Cardiac septum (tissue), 1 donor: Measurements from ENCODE around the gene CCDC194. TPM values are rescaled to one million over a fixed set of nuclear protein-coding genes. Genes with fewer than 3 reads are reported as not detected.
A peak's percentile ranks its signal among the peaks of the same experiment; 100 is the strongest.
"Not testable (repeated sequence)": the region's sequence is repeated elsewhere in the genome, so short reads cannot be mapped to it uniquely, and the experiment has no call there.

Experiments used
- DNase-seq: peaks from one replicate; pipeline ENCODE4 v3.0.0-alpha.2; 2020; ENCODE audit warnings: low spot score
- intact Hi-C: fragments of 100-400 bp; cut with DNase I; formaldehyde crosslinking; loops from one replicate; pipeline ENCODE4 v1.14.0; 2022
- total RNA-seq: library from RNA; stranded (reverse); fragmentation: NEBNext Ultra II Directional; extraction: Animal tissue kit (Norgen Biotek cat#: 25700); gene quantifications from one replicate; pipeline ENCODE4 v1.2.1, GENCODE V29; 2021
- donor health status: DM: no; HTN: no; CAD: no.

CCDC194 gene
- total RNA-seq, 1 donor from 2014 or later = 0.40 TPM

DNA sequence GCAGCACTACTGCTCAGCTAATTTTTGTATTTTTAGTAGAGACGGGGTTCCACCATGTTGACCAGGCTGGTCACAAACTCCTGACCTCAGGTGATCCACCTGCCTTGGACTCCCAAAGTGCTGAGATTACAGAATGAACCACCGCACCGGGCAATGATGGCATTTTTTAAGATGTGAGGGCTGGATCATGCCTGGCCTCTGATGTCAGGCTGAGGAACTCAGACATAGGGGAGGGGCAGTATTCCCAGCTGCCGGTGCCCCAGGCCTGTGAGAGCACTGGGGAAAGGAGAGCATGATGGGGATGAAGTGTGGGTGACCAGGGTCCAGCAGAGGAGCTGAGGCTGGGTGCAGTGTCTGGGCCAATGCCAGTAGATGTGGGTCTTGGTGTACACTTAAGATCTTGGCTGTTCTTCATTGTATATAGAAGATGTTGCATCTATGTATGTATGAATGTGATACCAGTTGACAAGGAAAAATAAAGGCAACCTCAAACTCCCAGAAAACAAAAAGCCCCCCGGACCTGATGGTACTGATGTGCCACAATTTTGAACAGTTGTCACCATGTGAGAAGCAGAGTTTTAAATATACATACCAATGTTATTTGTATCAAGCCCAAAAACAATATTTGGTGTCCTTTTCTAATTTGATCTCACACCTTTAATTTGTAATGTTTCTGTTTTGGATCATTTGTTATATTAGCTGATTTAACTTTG is 13.4 kb downstream of the CCDC194 start:
- no peak for DNase-seq
- intact Hi-C loops = no loop called here

DNA sequence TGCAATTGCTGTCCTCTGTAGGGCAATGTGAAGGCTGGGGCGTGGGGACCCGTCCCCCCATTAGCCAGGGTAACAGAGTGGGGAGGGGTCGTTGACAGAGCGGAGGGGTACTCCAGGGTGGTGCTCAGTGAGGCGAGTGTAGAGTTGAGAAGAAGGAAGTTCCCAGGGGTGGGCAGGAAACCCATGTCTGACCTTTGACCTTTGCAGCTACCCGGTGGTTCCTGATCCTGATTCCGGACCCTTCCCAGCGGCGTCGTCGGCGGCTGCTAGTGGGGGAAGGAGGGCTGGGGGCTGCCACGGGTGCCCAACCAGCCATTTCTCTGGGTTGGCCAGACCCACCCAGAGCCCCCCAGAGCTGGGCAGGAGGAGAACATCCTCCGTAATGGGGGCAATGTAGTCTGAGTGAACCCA is 14.8 kb downstream of the CCDC194 start:
- DNase-seq = no peak
- intact Hi-C loops = no loop called here

GRCh38 chr19:17378271-17378670 is 15.7 kb downstream of the CCDC194 start:
- intact Hi-C loops = no loop called here
- DNase-seq = no peak

DNA sequence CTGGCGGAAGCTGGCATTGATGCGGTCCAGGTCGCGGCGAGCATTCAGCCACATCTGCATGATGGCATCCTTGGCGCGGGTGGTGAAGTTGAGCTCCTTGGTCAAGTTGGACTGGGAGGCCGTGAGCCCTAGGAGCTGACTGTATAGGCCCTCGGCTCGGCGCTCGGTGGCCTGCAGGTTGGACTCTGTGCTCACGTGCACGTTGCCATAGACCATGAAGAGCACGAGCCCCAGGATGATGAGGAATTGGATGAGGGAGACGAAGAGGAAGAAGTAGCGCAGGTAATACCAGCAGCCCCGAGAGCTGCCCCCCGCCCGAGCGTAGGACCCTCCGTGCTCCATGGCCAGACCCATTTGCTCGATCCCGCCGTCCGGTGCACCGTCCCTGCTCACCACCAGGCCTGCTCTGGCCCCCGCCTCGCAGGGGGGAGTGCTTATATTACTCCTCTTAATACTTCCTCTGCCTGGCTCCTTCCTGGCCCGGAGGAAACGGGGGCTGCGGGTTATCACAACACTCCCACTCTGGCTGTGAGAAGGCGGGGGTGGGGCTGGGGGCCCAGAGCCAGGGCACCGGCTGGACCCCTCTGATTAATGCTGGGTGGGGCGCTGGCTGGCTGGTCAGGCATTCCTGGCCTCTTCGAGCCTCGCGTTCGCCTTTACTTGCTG is 16.9 kb downstream of the CCDC194 start, which contains the start of gene PLVAP:
Gene PLVAP, minus strand, starts transcription at position 408 of the 666 bp plus-strand sequence. Its CDS starts 54 bp downstream, at position 354.
- intact Hi-C loops = no loop called here
- DNase-seq = no peak

DNA sequence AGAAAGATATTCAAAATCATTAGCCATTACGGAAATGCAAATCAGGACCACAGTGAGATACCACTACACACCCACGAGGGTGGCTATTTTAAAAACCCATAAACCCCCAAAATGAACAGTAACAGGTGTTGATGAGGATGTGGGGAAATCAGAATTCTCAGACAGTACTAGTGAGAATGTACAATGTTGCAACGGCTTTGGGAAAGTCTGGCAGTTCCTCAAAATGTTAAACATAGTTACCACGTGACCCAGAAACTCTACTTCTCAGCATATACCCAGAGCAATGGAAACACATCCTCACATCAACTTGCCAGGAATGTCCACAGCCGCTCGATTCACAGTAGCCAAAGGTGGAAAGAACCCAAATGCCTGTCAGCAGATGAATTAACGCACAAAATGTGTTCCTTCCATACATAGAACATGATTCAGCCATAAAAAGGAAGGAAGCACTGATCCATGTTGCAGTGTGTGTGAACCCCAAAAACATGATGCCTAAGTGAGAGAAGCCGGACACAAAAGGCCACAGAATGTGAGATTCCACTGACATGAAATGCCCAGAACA is 23.9 kb downstream of the CCDC194 start:
- intact Hi-C loops = no loop called here
- DNase-seq = no peak

- intact Hi-C loops = no loop called here
- no peak for DNase-seq
Measured at GRCh38 chr19:17365361-17365760, 28.6 kb downstream of the CCDC194 start.

GRCh38 chr19:17363852-17364605 is 30.0 kb downstream of the CCDC194 start:
- DNase-seq, intact Hi-C loops: not testable (repeated sequence)

GRCh38 chr19:17359905-17360800 is 33.8 kb downstream of the CCDC194 start:
- no peak for DNase-seq
- intact Hi-C loops = no loop called here

GRCh38 chr19:17358395-17358794 is 35.6 kb downstream of the CCDC194 start:
- intact Hi-C loops = no loop called here
- DNase-seq = no peak

GRCh38 chr19:17357724-17358123 is 36.3 kb downstream of the CCDC194 start:
- intact Hi-C loops = no loop called here
- DNase-seq = no peak

DNA sequence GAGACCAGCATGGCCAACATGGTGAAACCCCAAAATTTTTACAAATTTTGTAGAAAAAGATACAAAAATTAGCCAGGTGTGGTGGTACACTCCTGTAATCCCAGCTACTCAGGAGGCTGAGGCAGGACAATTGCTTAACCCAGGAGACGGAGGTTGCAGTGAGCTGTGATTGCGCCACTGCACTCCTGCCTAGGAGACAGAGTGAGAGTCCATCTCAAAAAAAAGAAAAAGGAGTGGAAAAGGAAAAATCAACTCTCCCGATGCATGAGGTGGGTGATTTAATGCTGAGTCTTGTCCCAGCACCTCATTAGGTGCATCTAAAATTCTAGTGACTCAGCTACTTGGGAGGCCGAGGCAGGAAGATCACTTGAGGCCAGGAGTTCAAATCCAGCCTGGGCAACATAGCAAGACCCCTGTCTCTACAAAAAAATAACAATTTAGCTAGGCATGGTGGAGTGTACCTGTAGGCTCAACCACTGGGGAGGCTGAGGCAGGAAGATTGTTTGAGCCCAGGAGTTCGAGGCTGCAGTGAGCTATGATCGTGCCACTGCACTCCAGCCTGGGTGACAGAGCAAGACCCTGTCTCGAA is 36.8 kb downstream of the CCDC194 start:
- intact Hi-C loops = no loop called here
- DNase-seq = no peak

GRCh38 chr19:17353386-17353785 is 40.6 kb downstream of the CCDC194 start:
- intact Hi-C loops = no loop called here
- DNase-seq = no peak

DNA sequence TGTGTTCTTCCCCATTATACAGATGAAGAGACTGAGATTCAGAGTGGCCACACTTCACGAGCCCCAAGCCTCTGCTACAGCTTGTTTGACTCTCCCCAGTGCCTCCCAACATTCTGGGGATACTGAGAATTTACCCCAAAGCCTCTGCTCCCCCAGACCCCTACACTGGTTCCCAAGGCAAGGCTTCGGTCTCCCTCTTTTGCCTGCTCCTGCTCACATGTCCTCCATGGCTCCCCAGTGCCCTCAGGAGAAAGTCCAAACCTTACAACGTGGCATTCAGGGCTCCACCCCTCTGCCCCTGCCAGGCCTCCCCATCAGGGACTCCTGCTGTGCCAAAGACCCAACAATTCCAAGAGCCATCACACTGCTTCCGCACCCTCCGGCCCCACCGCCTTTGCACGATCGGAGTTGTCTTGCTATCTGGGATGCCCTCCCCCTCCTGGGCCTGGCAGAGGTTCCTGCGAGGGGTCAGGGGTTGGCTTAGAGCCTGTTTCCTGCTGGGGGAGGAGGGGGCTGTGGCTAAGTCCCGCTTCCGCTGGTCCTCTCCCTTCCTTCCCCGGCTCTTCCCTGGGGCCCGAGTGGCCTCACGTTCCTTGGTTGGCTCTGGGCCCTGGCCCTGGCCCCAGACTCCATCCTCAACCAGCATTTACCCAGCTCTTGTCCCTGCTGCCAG is 41.3 kb downstream of the CCDC194 start:
- intact Hi-C loops = no loop called here
- no peak for DNase-seq

GRCh38 chr19:17351815-17352435 is 42.1 kb downstream of the CCDC194 start:
- DNase-seq = no peak
- intact Hi-C loops = no loop called here

- peak; percentile 86 for DNase-seq
Measured at GRCh38 chr19:17348700-17349099, 45.3 kb downstream of the CCDC194 start.

GRCh38 chr19:17347877-17348276 is 46.1 kb downstream of the CCDC194 start:
- intact Hi-C loops = loop anchor here (5.0 kb wide), 1 partner anchor 119 kb away; no protein-coding TSS in a partner anchor

More at GRCh38 chr19:17348700-17349099, 45.3 kb downstream of the CCDC194 start:
- intact Hi-C loops = loop anchor here (5.0 kb wide), 1 partner anchor 119 kb away; no protein-coding TSS in a partner anchor

GRCh38 chr19:17347361-17347760 is 46.6 kb downstream of the CCDC194 start:
- DNase-seq = no peak
- intact Hi-C loops = loop anchor here (5.0 kb wide), 1 partner anchor 120 kb away; no protein-coding TSS in a partner anchor

More at GRCh38 chr19:17347877-17348276, 46.1 kb downstream of the CCDC194 start:
- no peak for DNase-seq
